Duodenal mucosa (tissue), 2 donors: Measurements from ENCODE around the gene TBL2.

ENCODE experiments used
- H3K27ac ChIP-seq: one replicate; pipeline ENCODE4 v1.7.0; 2013; ENCODE audit warnings: low read depth, low read length
- H3K27me3 ChIP-seq, 2 donors: one replicate each; pipeline ENCODE4 v1.7.0; 2013; ENCODE audit warnings: low read length in 2 of 2, control low read depth in 1 of 2; ENCODE audit not compliant: insufficient read depth in 2 of 2, control insufficient read depth in 1 of 2
- H3K36me3 ChIP-seq, 2 donors: one replicate each; pipeline ENCODE4 v1.7.0; 2013; ENCODE audit warnings: low read length in 2 of 2, control low read depth in 1 of 2; ENCODE audit not compliant: insufficient read depth in 2 of 2, control insufficient read depth in 1 of 2
- H3K4me1 ChIP-seq, 2 donors: one replicate each; pipeline ENCODE4 v1.7.0; 2013; ENCODE audit warnings: low read length in 2 of 2, control low read depth in 1 of 2; ENCODE audit not compliant: insufficient read depth in 2 of 2, control insufficient read depth in 1 of 2
- H3K4me3 ChIP-seq, 2 donors: one replicate each; pipeline ENCODE4 v1.7.0; 2013; ENCODE audit warnings: low read length in 2 of 2, low read depth in 1 of 2
- H3K9ac ChIP-seq, 2 donors: one replicate each; pipeline ENCODE4 v1.7.0; 2013; ENCODE audit warnings: low read length in 2 of 2, low read depth in 1 of 2
- H3K9me3 ChIP-seq, 2 donors: one replicate each; pipeline ENCODE4 v1.7.0; 2013; ENCODE audit warnings: low read length in 2 of 2, control low read depth in 1 of 2; ENCODE audit not compliant: control insufficient read depth in 1 of 2

TBL2 gene

GRCh38 chr7:73520673-73521635, 57.4 kb downstream of the TBL2 start:
- Histone ChIP-seq H3K9me3 (no peaks in the 10 kb centered on the region), H3K4me3 (peak overlapping the region; percentile 82 to 91), H3K36me3 (peaks cover 3 to 4% of the 10 kb centered on the region in 2 donors), H3K9ac (peak overlapping the region; percentile 61 to 74), H3K4me1 (peaks cover 24% of the 10 kb centered on the region in 2 donors), H3K27me3 (no peaks in the 10 kb centered on the region), H3K27ac (peak overlapping the region; percentile 92)

DNA sequence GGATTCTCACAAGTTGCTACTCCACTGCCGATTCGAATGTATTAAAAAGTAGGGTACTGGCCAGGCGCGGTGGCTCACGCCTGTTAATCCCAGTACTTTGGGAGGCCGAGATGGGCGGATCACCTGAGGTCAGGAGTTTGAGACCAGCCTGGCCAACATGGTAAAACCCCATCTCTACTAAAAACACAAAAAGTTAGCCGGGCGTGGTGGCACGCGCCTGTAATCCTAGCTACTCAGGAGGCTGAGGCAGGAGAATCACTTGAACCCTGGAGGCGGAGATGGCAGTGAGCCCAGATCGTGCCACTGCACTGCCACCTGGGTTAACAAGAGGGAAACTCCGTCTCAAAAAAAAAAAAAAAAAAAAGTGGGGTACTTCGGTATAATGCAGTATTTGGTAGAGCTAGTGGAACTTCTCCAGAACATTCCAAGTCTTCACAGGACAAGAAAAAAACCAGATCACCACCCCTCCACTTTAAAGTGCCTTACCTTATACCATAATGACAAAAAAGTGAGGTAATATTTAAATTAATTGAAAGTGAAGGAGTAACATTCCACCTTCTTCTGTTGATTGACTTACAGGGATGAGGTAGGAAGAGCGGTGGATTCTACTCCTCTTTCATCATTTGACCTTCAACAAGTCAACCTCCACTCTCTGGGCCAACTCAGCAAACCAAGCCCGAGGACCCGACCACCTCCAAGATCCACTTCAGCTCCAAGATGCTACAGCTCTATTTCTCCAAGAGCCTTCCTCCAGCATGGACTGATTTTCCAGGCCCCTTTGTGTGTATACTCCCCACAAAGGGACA, 58.3 kb downstream of the TBL2 start:
- H3K9ac ChIP-seq = peak overlapping the region; percentile 61 to 74
- H3K27me3 ChIP-seq = no peaks in the 10 kb centered on the region
- peaks cover 19 to 24% of the 10 kb centered on the region in 2 donors for H3K4me1 ChIP-seq
- peak overlapping the region; percentile 82 to 91 for H3K4me3 ChIP-seq
- H3K36me3 ChIP-seq = peaks cover 3 to 13% of the 10 kb centered on the region in 2 donors
- no peak overlapping the region for H3K27ac ChIP-seq
- no peaks in the 10 kb centered on the region for H3K9me3 ChIP-seq

GRCh38 chr7:73518470-73518869, 59.9 kb downstream of the TBL2 start:
- Histone ChIP-seq H3K4me3 (no peak overlapping the region), H3K36me3 (peaks cover 3 to 16% of the 10 kb centered on the region in 2 donors), H3K27ac (no peak overlapping the region), H3K9me3 (no peaks in the 10 kb centered on the region), H3K4me1 (peaks cover 19 to 24% of the 10 kb centered on the region in 2 donors), H3K9ac (no peak overlapping the region), H3K27me3 (no peaks in the 10 kb centered on the region)
